HepG2 (cell line): ENCODE results near the gene CCDC183. TPM values are rescaled to one million over a fixed set of nuclear protein-coding genes. Genes with fewer than 3 reads are reported as not detected.

Source experiments
- AGO1 ChIP-seq: fragments of 200-400 bp; formaldehyde crosslinking; IDR thresholded peaks from 2 replicates; pipeline ENCODE4 v1.6.1; 2017; ENCODE audit warnings: mild to moderate bottlenecking, low read depth, low read length, moderate library complexity; ENCODE audit not compliant: poor library complexity, severe bottlenecking
- HNF4A ChIP-seq: sonication (generic); formaldehyde crosslinking; IDR thresholded peaks from 2 replicates; pipeline ENCODE4 v1.4.0; 2020; ENCODE audit warnings: missing genetic modification reagents
- HNF4G ChIP-seq, 2 experiments: sonication (generic) in 1 of 2; formaldehyde crosslinking in 1 of 2; IDR thresholded peaks; 2 replicates each; pipeline versions ENCODE4 v1.4.0 to v1.6.1; 2011 to 2020; ENCODE audit warnings: borderline replicate concordance in 2 of 2, low read depth in 2 of 2, mild to moderate bottlenecking in 2 of 2, low read length in 1 of 2, missing genetic modification reagents in 1 of 2, moderate library complexity in 1 of 2
- HOXA5 ChIP-seq: sonication (generic); formaldehyde crosslinking; IDR thresholded peaks from 2 replicates; pipeline ENCODE4 v1.4.0; 2020; ENCODE audit warnings: missing genetic modification reagents
- IRX3 ChIP-seq: sonication (generic); formaldehyde crosslinking; IDR thresholded peaks from 2 replicates; pipeline ENCODE4 v1.8.1; 2023; ENCODE audit warnings: mild to moderate bottlenecking, low read depth, missing genetic modification reagents, borderline replicate concordance
- MED8 ChIP-seq: sonication (generic); formaldehyde crosslinking; IDR thresholded peaks from 2 replicates; pipeline ENCODE4 v1.8.1; 2023; ENCODE audit warnings: mild to moderate bottlenecking, missing genetic modification reagents; ENCODE audit not compliant: insufficient replicate concordance
- NONO ChIP-seq, 2 experiments: fragments of 450-650 bp in 1 of 2; sonication (generic) in 1 of 2; formaldehyde crosslinking in 1 of 2; IDR thresholded peaks in 1 of 2; conservative IDR thresholded peaks in 1 of 2; 2 replicates each; pipeline versions ENCODE4 v1.6.1 to v1.8.0; 2017 to 2022; ENCODE audit warnings: mild to moderate bottlenecking in 1 of 2, missing genetic modification reagents in 1 of 2, moderate library complexity in 1 of 2
- NR2C2 ChIP-seq: sonication (generic); formaldehyde crosslinking; IDR thresholded peaks from 2 replicates; pipeline ENCODE4 v1.4.0; 2020; ENCODE audit warnings: missing genetic modification reagents, mild to moderate bottlenecking, moderate library complexity, borderline replicate concordance
- RBFOX2 ChIP-seq: fragments of 200-400 bp; formaldehyde crosslinking; IDR thresholded peaks from 2 replicates; pipeline ENCODE4 v1.6.1; 2017; ENCODE audit warnings: low read depth, mild to moderate bottlenecking, low read length
- SALL2 ChIP-seq: sonication (generic); formaldehyde crosslinking; IDR thresholded peaks from 2 replicates; pipeline ENCODE4 v1.8.1; 2023; ENCODE audit warnings: mild to moderate bottlenecking, missing genetic modification reagents, inconsistent platforms
- SIN3A ChIP-seq: IDR thresholded peaks from 2 replicates; pipeline ENCODE4 v1.6.1; 2011; ENCODE audit warnings: low read depth, mild to moderate bottlenecking, control low read depth, low read length, borderline replicate concordance
- YEATS2 ChIP-seq: sonication (generic); formaldehyde crosslinking; IDR thresholded peaks from 2 replicates; pipeline ENCODE4 v1.4.0; 2020; ENCODE audit warnings: missing genetic modification reagents, borderline replicate concordance
- ZNF749 ChIP-seq: sonication (generic); formaldehyde crosslinking; IDR thresholded peaks from 2 replicates; pipeline ENCODE4 v1.8.0; 2022; ENCODE audit warnings: mild to moderate bottlenecking, missing genetic modification reagents, moderate library complexity, borderline replicate concordance
- ZNF777 ChIP-seq: sonication (generic); formaldehyde crosslinking; IDR thresholded peaks from 2 replicates; pipeline ENCODE4 v1.4.0; 2020; ENCODE audit warnings: missing genetic modification reagents
- ZNF788 ChIP-seq: sonication (generic); formaldehyde crosslinking; IDR thresholded peaks from 2 replicates; pipeline ENCODE4 v1.5.0; 2020; ENCODE audit warnings: mild to moderate bottlenecking, missing genetic modification reagents, borderline replicate concordance
- ZNF850 ChIP-seq: sonication (generic); formaldehyde crosslinking; conservative IDR thresholded peaks from 2 replicates; pipeline ENCODE4 v1.9.0; 2021; ENCODE audit warnings: mild to moderate bottlenecking, missing genetic modification reagents
- ZNF883 ChIP-seq: sonication (generic); formaldehyde crosslinking; IDR thresholded peaks from 2 replicates; pipeline ENCODE4 v1.5.1; 2020; ENCODE audit warnings: mild to moderate bottlenecking, missing genetic modification reagents; ENCODE audit errors: not compliant biosample characterization
- polyA plus RNA-seq, 8 experiments: library from polyadenylated mRNA; depleted of rRNA in 3 of 8; stranded (reverse) in 7 of 8; unstranded in 1 of 8; fragments of >200 nt; fragmentation: Illumina TruSeq in 4 of 8; extraction: Trizol in 4 of 8; gene quantifications; 2 replicates each; pipeline versions ENCODE4 v1.2.1 to v1.2.3, GENCODE V29; 2011 to 2016; ENCODE audit warnings: low read depth in 4 of 8, missing spikeins in 1 of 8, mixed read lengths in 1 of 8; ENCODE audit not compliant: insufficient read depth in 1 of 8
- total RNA-seq, 5 experiments: library from RNA; depleted of rRNA; stranded (reverse); fragments of >200 nt; fragmentation: Illumina TruSeq; extraction: Trizol; gene quantifications; 2 replicates each; pipeline ENCODE4 v1.2.3, GENCODE V29; 2016; ENCODE audit warnings: low read depth in 1 of 5
- TF ChIP-seq, protein P1 (sequence below): fragments of 450-650 bp; IDR thresholded peaks from 2 replicates; pipeline ENCODE4 v1.6.1; 2017; ENCODE audit warnings: mild to moderate bottlenecking
- TF ChIP-seq, protein P2 (sequence below): sonication (generic); formaldehyde crosslinking; IDR thresholded peaks from 2 replicates; pipeline ENCODE4 v1.4.0; 2020; ENCODE audit warnings: low read depth, mild to moderate bottlenecking, missing genetic modification reagents
- TF ChIP-seq, protein P3 (sequence below): IDR thresholded peaks from 2 replicates; pipeline ENCODE4 v1.6.1; 2016; ENCODE audit warnings: mild to moderate bottlenecking, missing biosample characterization, missing genetic modification reagents

CCDC183 gene
- total and polyA plus RNA-seq, 2 of the 13 experiments (the other 11 are each of a cell fraction or from before 2014, with no cell fraction given), result 5.0 to 66.4 TPM

DNA sequence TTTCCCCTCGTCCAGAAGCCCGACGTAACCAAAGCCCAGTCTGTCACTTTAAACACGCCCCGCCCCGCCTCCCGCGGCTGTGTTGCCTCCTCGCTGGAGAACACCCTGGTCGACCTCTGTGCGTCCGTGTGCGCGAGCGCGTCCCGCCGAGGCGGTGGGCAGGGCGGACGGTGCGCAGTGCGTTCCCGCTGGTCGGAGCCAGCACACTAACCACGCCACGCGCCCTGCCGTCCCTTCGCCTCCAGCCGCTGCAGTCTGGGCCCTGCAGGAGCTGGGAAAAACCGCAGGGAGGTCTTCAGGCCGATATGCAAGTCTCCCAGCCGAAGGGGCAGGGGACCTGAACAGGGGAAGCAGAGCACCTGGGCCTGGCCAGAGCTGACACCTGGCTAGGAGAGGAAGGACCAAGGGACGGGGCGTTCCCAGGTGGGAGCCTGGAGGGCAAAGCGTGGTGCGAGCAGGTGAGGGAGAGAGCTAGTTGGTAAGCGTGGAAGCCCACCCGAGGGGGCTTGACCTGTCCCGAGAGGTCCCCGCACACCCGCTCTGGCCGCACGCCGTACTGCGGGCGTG, 51.8 kb downstream of the CCDC183 start (continued):
- TF ChIP-seq MED8 (CRISPR knock-in tag) (peak; percentile 72), ZNF883 (CRISPR knock-in tag) (no peak), NONO (IDR thresholded peaks at IDR 0.05) (no peak), NONO (CRISPR knock-in tag; conservative IDR thresholded peaks at IDR 0.05) (peak; percentile 95), SIN3A (0 out of 2 replicates have a peak, but pooled peaks have one; percentile 22), NR2C2 (CRISPR knock-in tag) (peak; percentile 55; the same call in 1 of the 2 replicates), ZNF777 (CRISPR knock-in tag) (no peak; the same call in none of the 2 replicates), HNF4G (IDR thresholded peaks at IDR 0.05; ENCODE audit: borderline replicate concordance, low read depth, low read length) (no peak), HNF4G (CRISPR knock-in tag; IDR thresholded peaks at IDR 0.05; ENCODE audit: borderline replicate concordance, low read depth) (0 out of 2 replicates have a peak, but pooled peaks have one; percentile 70), ZNF788 (0 out of 2 replicates have a peak, but pooled peaks have one; percentile 57), IRX3 (CRISPR knock-in tag) (peak; percentile 73; the same call in 1 of the 2 replicates), HOXA5 (CRISPR knock-in tag) (peak; percentile 68; the same call in 1 of the 2 replicates), YEATS2 (CRISPR knock-in tag) (peak; percentile 43; the same call in 1 of the 2 replicates), SALL2 (peak; percentile 75), HNF4A (CRISPR knock-in tag) (no peak), ZNF850 (CRISPR knock-in tag) (no peak), ZNF749 (CRISPR knock-in tag) (peak; percentile 78; the same call in 1 of the 2 replicates), RBFOX2 (peak; percentile 96), AGO1 (peak; percentile 99)
- TF ChIP-seq, protein P1, sequence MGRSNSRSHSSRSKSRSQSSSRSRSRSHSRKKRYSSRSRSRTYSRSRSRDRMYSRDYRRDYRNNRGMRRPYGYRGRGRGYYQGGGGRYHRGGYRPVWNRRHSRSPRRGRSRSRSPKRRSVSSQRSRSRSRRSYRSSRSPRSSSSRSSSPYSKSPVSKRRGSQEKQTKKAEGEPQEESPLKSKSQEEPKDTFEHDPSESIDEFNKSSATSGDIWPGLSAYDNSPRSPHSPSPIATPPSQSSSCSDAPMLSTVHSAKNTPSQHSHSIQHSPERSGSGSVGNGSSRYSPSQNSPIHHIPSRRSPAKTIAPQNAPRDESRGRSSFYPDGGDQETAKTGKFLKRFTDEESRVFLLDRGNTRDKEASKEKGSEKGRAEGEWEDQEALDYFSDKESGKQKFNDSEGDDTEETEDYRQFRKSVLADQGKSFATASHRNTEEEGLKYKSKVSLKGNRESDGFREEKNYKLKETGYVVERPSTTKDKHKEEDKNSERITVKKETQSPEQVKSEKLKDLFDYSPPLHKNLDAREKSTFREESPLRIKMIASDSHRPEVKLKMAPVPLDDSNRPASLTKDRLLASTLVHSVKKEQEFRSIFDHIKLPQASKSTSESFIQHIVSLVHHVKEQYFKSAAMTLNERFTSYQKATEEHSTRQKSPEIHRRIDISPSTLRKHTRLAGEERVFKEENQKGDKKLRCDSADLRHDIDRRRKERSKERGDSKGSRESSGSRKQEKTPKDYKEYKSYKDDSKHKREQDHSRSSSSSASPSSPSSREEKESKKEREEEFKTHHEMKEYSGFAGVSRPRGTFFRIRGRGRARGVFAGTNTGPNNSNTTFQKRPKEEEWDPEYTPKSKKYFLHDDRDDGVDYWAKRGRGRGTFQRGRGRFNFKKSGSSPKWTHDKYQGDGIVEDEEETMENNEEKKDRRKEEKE, result no peak
- TF ChIP-seq, protein P2, sequence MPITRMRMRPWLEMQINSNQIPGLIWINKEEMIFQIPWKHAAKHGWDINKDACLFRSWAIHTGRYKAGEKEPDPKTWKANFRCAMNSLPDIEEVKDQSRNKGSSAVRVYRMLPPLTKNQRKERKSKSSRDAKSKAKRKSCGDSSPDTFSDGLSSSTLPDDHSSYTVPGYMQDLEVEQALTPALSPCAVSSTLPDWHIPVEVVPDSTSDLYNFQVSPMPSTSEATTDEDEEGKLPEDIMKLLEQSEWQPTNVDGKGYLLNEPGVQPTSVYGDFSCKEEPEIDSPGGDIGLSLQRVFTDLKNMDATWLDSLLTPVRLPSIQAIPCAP (CRISPR knock-in tag), result 0 out of 2 replicates have a peak, but pooled peaks have one; percentile 47
- TF ChIP-seq, protein P3, sequence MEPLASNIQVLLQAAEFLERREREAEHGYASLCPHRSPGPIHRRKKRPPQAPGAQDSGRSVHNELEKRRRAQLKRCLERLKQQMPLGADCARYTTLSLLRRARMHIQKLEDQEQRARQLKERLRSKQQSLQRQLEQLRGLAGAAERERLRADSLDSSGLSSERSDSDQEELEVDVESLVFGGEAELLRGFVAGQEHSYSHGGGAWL, result peak; percentile 42; the same call in 1 of the 2 replicates
